HG03159 (cell line): Measurements from ENCODE around the gene SMIM8.

Source experiments
- ATAC-seq: cut with Tn5 transposase; IDR thresholded peaks from one replicate; pipeline ENCODE4 v1.9.1; 2021; ENCODE audit warnings: mild to moderate bottlenecking, moderate library complexity; ENCODE audit not compliant: unreplicated experiment

SMIM8 gene

GRCh38 chr6:87382861-87383260, 60.5 kb downstream of the SMIM8 start:
- ATAC-seq = no peak

GRCh38 chr6:87384038-87384437, 61.6 kb downstream of the SMIM8 start:
- no peak for ATAC-seq

DNA sequence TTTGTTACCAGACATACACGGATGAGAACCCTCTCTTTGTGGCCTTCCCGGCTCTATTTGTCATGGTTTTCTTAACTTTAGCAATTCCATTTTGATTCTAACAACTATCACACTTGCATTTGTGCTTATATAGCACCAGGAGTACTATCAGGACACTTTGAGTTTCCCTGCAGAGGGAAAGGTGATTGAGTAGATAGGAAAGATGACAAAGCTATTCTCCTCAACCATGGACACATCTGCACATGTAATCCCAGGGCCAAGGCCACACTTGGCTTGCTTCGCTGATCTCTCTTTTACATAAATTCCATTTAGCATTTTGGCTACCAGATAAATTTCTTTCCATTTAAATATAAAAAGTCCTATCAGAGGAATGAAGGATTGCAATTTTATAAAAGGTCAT, 62.1 kb downstream of the SMIM8 start:
- no peak for ATAC-seq

DNA sequence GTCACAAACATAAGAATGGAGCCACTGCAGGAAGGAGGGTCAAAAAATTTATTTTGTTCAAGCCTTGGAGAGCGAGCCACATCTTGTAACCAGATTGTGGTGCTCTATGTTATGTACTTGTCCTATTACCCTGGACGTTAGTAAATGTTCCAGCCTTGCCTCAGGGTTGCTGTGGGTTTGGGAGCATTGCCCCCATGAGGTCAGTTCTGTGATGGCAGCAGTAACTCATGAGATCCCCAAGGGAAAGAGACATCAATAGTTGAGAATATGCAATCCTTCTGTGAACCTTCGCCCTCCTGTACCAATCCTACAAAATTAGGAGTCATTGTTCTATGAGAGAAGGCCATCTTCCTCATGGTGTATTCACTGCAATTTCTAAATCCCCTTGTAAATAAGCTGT, 68.9 kb downstream of the SMIM8 start:
- peak; percentile 47 for ATAC-seq
